CD4-positive, alpha-beta memory T cell (primary cell): ENCODE data around the gene SKA1. TPM values are rescaled to one million over a fixed set of nuclear protein-coding genes. Genes with fewer than 3 reads are reported as not detected.
A peak's percentile ranks its signal among the peaks of the same experiment; 100 is the strongest.

Source experiments
- CTCF ChIA-PET: fragments of 350-600 bp; sonication (Branson Sonifier 250); formaldehyde crosslinking; loops from one replicate; lab custom pipeline; 2021; ENCODE audit warnings: inconsistent platforms; ENCODE audit not compliant: partially characterized antibody; lab: Charles Lee
- POLR2A ChIA-PET: fragments of 350-600 bp; sonication (Branson Sonifier 250); formaldehyde crosslinking; loops from one replicate; lab custom pipeline; 2021; ENCODE audit not compliant: partially characterized antibody; lab: Charles Lee
- DNase-seq, 5 donors: peaks; one replicate each; pipeline versions ENCODE4 v3.0.0 to v3.0.0-alpha.2; 2020 to 2022; ENCODE audit warnings: mixed read lengths in 1 of 5
- H3K27ac ChIP-seq: one replicate; pipeline ENCODE4 v1.7.0; 2013; ENCODE audit warnings: low read depth, low read length
- H3K27me3 ChIP-seq: 2 replicates; pipeline ENCODE4 v1.7.0; 2013; ENCODE audit warnings: mild to moderate bottlenecking, low read length, moderate library complexity; ENCODE audit not compliant: insufficient read depth
- H3K36me3 ChIP-seq: 2 replicates; pipeline ENCODE4 v1.7.0; 2013; ENCODE audit warnings: mild to moderate bottlenecking, low read length, moderate library complexity; ENCODE audit not compliant: insufficient read depth
- H3K4me1 ChIP-seq: 2 replicates; pipeline ENCODE4 v1.7.0; 2013; ENCODE audit warnings: mild to moderate bottlenecking, low read length, moderate library complexity; ENCODE audit not compliant: insufficient read depth
- H3K4me3 ChIP-seq, 2 donors: one replicate each; pipeline ENCODE4 v1.7.0; 2013; ENCODE audit warnings: low read length in 2 of 2, mild to moderate bottlenecking in 1 of 2
- H3K9me3 ChIP-seq, 2 donors: one replicate each; pipeline ENCODE4 v1.7.0; 2013; ENCODE audit warnings: low read length in 2 of 2, control low read depth in 1 of 2; ENCODE audit not compliant: control insufficient read depth in 1 of 2
- H3K27ac Mint-ChIP-seq, 7 donors: one replicate each; pipeline ENCODE4 v1.8.0; 2020 to 2021; ENCODE audit warnings: mixed read lengths in 7 of 7, mild to moderate bottlenecking in 6 of 7, inconsistent platforms in 3 of 7, moderate library complexity in 3 of 7
- H3K27me3 Mint-ChIP-seq, 2 donors: one replicate each; pipeline ENCODE4 v1.8.0; 2020 to 2021; ENCODE audit warnings: mixed read lengths in 2 of 2
- H3K36me3 Mint-ChIP-seq, 2 donors: one replicate each; pipeline ENCODE4 v1.8.0; 2020 to 2021; ENCODE audit warnings: mixed read lengths in 2 of 2, inconsistent platforms in 1 of 2, mild to moderate bottlenecking in 1 of 2
- H3K4me1 Mint-ChIP-seq, 4 donors: one replicate each; pipeline ENCODE4 v1.8.0; 2020 to 2021; ENCODE audit warnings: mixed read lengths in 4 of 4, mild to moderate bottlenecking in 1 of 4
- H3K4me3 Mint-ChIP-seq, 8 donors: one replicate each; pipeline ENCODE4 v1.8.0; 2020 to 2021; ENCODE audit warnings: mixed read lengths in 8 of 8, mild to moderate bottlenecking in 7 of 8, moderate library complexity in 6 of 8, inconsistent platforms in 3 of 8
- H3K9me3 Mint-ChIP-seq, 8 donors: one replicate each; pipeline ENCODE4 v1.8.0; 2020 to 2021; ENCODE audit warnings: mixed read lengths in 8 of 8, mild to moderate bottlenecking in 5 of 8, inconsistent platforms in 3 of 8, moderate library complexity in 1 of 8
- intact Hi-C: fragments of 100-400 bp; cut with micrococcal nuclease; formaldehyde crosslinking; loops from one replicate; pipeline ENCODE4 v1.15.1; 2023
- polyA plus RNA-seq, 2 donors: library from polyadenylated mRNA; unstranded; fragments of 300-500 nt; fragmentation: Illumina TruSeq; gene quantifications; one replicate each; pipeline ENCODE4 v1.2.3, GENCODE V29; 2021
- total RNA-seq, 2 experiments: library from RNA; stranded (reverse); gene quantifications; one replicate each; pipeline ENCODE4 v1.2.3, GENCODE V29; 2021

The SKA1 gene, protein sequence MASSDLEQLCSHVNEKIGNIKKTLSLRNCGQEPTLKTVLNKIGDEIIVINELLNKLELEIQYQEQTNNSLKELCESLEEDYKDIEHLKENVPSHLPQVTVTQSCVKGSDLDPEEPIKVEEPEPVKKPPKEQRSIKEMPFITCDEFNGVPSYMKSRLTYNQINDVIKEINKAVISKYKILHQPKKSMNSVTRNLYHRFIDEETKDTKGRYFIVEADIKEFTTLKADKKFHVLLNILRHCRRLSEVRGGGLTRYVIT
- total RNA-seq (under 1 TPM; 0.28 to 0.47 TPM), polyA plus RNA-seq (under 1 TPM in 1 of 2 donors, not detected in 1; 0.16 TPM)

GRCh38 chr18:50374753-50375391 is at the start of gene SKA1:
TSS of gene SKA1 (plus strand) at chr18:50375046. CDS start at chr18:50375831, 785 bp downstream.
- Mint-ChIP-seq H3K27me3 (peaks cover 6 to 10% of the 10 kb centered on the region in 2 donors), H3K9me3 (peaks cover 0 to 12% (median 7%) of the 10 kb centered on the region in 8 donors), H3K27ac (peak within 1 kb of the TSS; percentile 81 to 94 (median 91)), H3K36me3 (peaks cover 2 to 7% of the 10 kb centered on the region in 2 donors), H3K4me3 (peak within 1 kb of the TSS; percentile 79 to 85 (median 82)), H3K4me1 (peaks cover 6 to 15% (median 11%) of the 10 kb centered on the region in 4 donors)
- intact Hi-C loops: loop anchor here (1.0 to 5.0 kb wide), 8 partner anchors 18 to 915 kb away; partner anchors contain the start of genes ACAA2, CXXC1, DYM and MBD1
- Histone ChIP-seq H3K9me3 (no peaks in the 10 kb centered on the region), H3K27me3 (peaks cover 5% of the 10 kb centered on the region), H3K4me1 (peaks cover 14% of the 10 kb centered on the region), H3K27ac (peak within 1 kb of the TSS; percentile 57), H3K36me3 (no peaks in the 10 kb centered on the region), H3K4me3 (peak within 1 kb of the TSS; percentile 60 to 63)
- CTCF ChIA-PET: interaction anchor here (1.5 to 5.8 kb wide), 3 partner anchors 16 to 107 kb away, joined by 3 to 26 read pairs (median 3); no protein-coding TSS in a partner anchor
- POLR2A ChIA-PET: interaction anchor here (0.9 to 1.9 kb wide), 6 partner anchors 67 to 504 kb away, joined by 3 to 13 read pairs (median 4); partner anchors contain the start of genes MBD1 and ME2
- DNase-seq: peak; percentile 89 to 91 (median 90)

DNA sequence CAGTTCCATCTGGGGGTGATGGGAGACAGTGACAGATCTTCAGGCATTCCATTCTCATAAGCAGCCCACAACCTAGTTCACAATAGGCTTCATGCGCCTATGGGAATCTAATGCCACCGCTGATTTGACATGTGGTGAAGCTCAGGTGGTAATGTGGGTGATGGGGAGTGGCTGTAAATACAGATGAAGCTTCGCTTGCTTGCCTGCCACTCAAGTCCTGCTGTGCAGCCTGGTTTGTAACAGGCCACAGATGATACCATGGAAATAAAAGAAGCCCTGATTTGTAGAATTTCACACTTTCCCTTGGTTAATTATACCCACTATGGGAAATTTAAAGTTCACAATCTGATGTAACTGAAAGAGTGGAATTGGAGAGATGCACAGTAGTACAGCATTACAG is 46.9 kb upstream of the SKA1 start:
- Histone ChIP-seq H3K4me3 (no peak overlapping the region), H3K27me3 (no peaks in the 10 kb centered on the region), H3K36me3 (no peaks in the 10 kb centered on the region), H3K4me1 (no peaks in the 10 kb centered on the region), H3K9me3 (no peaks in the 10 kb centered on the region), H3K27ac (no peak overlapping the region)
- no peaks in the 10 kb centered on the region for H3K4me1 Mint-ChIP-seq
- H3K4me3 Mint-ChIP-seq: no peak overlapping the region
- POLR2A ChIA-PET: no interaction called here
- intact Hi-C loops: no loop called here
- H3K36me3 Mint-ChIP-seq: no peaks in the 10 kb centered on the region
- CTCF ChIA-PET: interaction anchor here (1.1 kb wide), 1 partner anchor 30 kb away, joined by 4 read pairs; no protein-coding TSS in a partner anchor
- peaks cover 12 to 19% of the 10 kb centered on the region in 2 donors for H3K27me3 Mint-ChIP-seq
- DNase-seq: no peak
- no peak overlapping the region for H3K27ac Mint-ChIP-seq
- peaks cover 0 to 10% (median 3%) of the 10 kb centered on the region in 8 donors for H3K9me3 Mint-ChIP-seq

DNA sequence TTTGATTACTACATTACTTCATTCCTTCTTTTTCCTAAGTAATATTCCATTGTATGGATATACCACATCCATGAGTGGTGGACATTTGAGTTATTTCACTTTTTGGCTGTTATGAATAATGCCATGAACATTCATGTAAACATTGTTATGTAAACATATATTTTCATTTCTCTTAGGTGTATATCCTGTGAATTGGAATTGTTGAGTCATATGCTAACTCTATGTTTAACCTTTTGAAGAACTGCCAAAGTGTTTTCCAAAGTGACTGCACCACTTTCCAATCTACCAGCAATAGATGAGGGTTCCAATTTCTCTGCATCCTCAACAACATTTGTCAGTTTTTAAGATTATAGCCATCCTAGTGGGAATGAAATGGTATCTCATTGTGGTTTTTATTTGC is 44.7 kb upstream of the SKA1 start:
- ChIA-PET POLR2A (no interaction called here), CTCF (no interaction called here)
- no peak overlapping the region for H3K4me3 ChIP-seq
- Mint-ChIP-seq H3K36me3 (no peaks in the 10 kb centered on the region), H3K27me3 (peaks cover 12 to 19% of the 10 kb centered on the region in 2 donors), H3K4me1 (no peaks in the 10 kb centered on the region), H3K4me3 (no peak overlapping the region), H3K27ac (no peak overlapping the region), H3K9me3 (peaks cover 0 to 10% (median 3%) of the 10 kb centered on the region in 8 donors)
- H3K9me3 ChIP-seq: no peaks in the 10 kb centered on the region
- intact Hi-C loops: no loop called here
- H3K27me3 ChIP-seq: no peaks in the 10 kb centered on the region
- no peak overlapping the region for H3K27ac ChIP-seq
- no peaks in the 10 kb centered on the region for H3K4me1 ChIP-seq
- no peak for DNase-seq
- no peaks in the 10 kb centered on the region for H3K36me3 ChIP-seq

GRCh38 chr18:50331691-50332090 is 43.2 kb upstream of the SKA1 start:
- Mint-ChIP-seq H3K4me3 (no peak overlapping the region), H3K27me3 (peaks cover 12 to 17% of the 10 kb centered on the region in 2 donors), H3K36me3 (no peaks in the 10 kb centered on the region), H3K9me3 (peaks cover 0 to 10% (median 3%) of the 10 kb centered on the region in 8 donors), H3K27ac (no peak overlapping the region), H3K4me1 (no peaks in the 10 kb centered on the region)
- no peak for DNase-seq
- Histone ChIP-seq H3K9me3 (no peaks in the 10 kb centered on the region), H3K36me3 (no peaks in the 10 kb centered on the region), H3K27me3 (no peaks in the 10 kb centered on the region), H3K4me1 (no peaks in the 10 kb centered on the region), H3K4me3 (no peak overlapping the region), H3K27ac (no peak overlapping the region)
- CTCF ChIA-PET: no interaction called here
- POLR2A ChIA-PET: no interaction called here
- intact Hi-C loops: no loop called here

DNA sequence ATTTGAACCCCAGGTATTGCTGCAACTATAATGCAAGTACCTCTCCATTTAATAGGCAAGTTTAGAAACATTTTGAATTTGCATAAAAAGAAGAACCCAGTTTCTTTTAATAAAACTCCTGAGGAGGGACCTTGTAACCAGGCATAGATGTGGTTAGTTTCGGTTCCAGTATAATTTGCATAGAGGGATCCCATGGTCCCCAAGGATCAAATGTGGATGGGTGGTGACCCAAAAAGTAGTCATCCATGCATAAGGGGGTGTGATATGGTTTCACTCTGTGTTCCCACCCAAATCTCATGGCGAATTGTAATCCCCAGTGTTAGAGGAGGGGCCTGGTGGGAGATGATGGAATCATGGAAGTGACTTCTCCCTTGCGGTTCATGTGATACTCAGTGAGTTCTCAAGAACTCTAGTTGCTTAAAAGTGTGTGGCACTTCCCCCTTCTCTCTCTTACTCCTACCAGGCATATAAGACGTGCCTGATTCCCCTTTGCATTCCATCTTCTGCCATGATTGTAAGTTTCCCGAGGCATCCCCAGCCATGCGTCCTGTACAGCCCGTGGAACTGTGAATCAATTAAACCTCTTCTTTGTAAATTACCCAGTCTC is 40.2 kb upstream of the SKA1 start:
- Mint-ChIP-seq H3K4me3 (no peak overlapping the region), H3K9me3 (peaks cover 0 to 10% (median 3%) of the 10 kb centered on the region in 8 donors), H3K27ac (no peak overlapping the region), H3K4me1 (no peaks in the 10 kb centered on the region), H3K27me3 (peaks cover 6 to 7% of the 10 kb centered on the region in 2 donors), H3K36me3 (no peaks in the 10 kb centered on the region)
- H3K27ac ChIP-seq: no peak overlapping the region
- ChIA-PET POLR2A (no interaction called here), CTCF (no interaction called here)
- H3K27me3 ChIP-seq: no peaks in the 10 kb centered on the region
- no peaks in the 10 kb centered on the region for H3K4me1 ChIP-seq
- H3K9me3 ChIP-seq: no peaks in the 10 kb centered on the region
- intact Hi-C loops: no loop called here
- no peak overlapping the region for H3K4me3 ChIP-seq
- H3K36me3 ChIP-seq: no peaks in the 10 kb centered on the region
- no peak for DNase-seq

- Mint-ChIP-seq H3K36me3 (no peaks in the 10 kb centered on the region), H3K27ac (no peak overlapping the region), H3K27me3 (no peaks in the 10 kb centered on the region), H3K4me3 (no peak overlapping the region), H3K9me3 (no peaks in the 10 kb centered on the region), H3K4me1 (no peaks in the 10 kb centered on the region)
- no peaks in the 10 kb centered on the region for H3K4me1 ChIP-seq
- ChIA-PET CTCF (no interaction called here), POLR2A (no interaction called here)
- H3K4me3 ChIP-seq: no peak overlapping the region
- H3K27me3 ChIP-seq: no peaks in the 10 kb centered on the region
- intact Hi-C loops: no loop called here
- DNase-seq: peak in 1 of 5 donors; percentile 16
- no peaks in the 10 kb centered on the region for H3K9me3 ChIP-seq
- H3K27ac ChIP-seq: no peak overlapping the region
- no peaks in the 10 kb centered on the region for H3K36me3 ChIP-seq
These were observed 36.7 kb upstream of the SKA1 start for GRCh38 chr18:50338122-50338521.

GRCh38 chr18:50338715-50339114 is 36.1 kb upstream of the SKA1 start:
- intact Hi-C loops: no loop called here
- no peak overlapping the region for H3K4me3 Mint-ChIP-seq
- no peaks in the 10 kb centered on the region for H3K9me3 Mint-ChIP-seq
- no peaks in the 10 kb centered on the region for H3K27me3 ChIP-seq
- H3K9me3 ChIP-seq: no peaks in the 10 kb centered on the region
- POLR2A ChIA-PET: no interaction called here
- H3K4me1 ChIP-seq: no peaks in the 10 kb centered on the region
- DNase-seq: no peak
- H3K27me3 Mint-ChIP-seq: no peaks in the 10 kb centered on the region
- H3K4me3 ChIP-seq: no peak overlapping the region
- no peaks in the 10 kb centered on the region for H3K4me1 Mint-ChIP-seq
- H3K27ac Mint-ChIP-seq: no peak overlapping the region
- no peaks in the 10 kb centered on the region for H3K36me3 Mint-ChIP-seq
- CTCF ChIA-PET: interaction anchor here (1.3 kb wide), 1 partner anchor 19 kb away, joined by 5 read pairs; no protein-coding TSS in a partner anchor
- H3K27ac ChIP-seq: no peak overlapping the region
- no peaks in the 10 kb centered on the region for H3K36me3 ChIP-seq
